GM18909 (cell line): ENCODE measurements around the gene GPER1.
"Not testable (repeated sequence)": the region's sequence is repeated elsewhere in the genome, so short reads cannot be mapped to it uniquely, and the experiment has no call there.

Experiments
- ATAC-seq: cut with Tn5 transposase; IDR thresholded peaks from one replicate; pipeline ENCODE4 v1.9.1; 2021; ENCODE audit warnings: mild to moderate bottlenecking; ENCODE audit not compliant: unreplicated experiment, poor library complexity

GPER1 gene

DNA sequence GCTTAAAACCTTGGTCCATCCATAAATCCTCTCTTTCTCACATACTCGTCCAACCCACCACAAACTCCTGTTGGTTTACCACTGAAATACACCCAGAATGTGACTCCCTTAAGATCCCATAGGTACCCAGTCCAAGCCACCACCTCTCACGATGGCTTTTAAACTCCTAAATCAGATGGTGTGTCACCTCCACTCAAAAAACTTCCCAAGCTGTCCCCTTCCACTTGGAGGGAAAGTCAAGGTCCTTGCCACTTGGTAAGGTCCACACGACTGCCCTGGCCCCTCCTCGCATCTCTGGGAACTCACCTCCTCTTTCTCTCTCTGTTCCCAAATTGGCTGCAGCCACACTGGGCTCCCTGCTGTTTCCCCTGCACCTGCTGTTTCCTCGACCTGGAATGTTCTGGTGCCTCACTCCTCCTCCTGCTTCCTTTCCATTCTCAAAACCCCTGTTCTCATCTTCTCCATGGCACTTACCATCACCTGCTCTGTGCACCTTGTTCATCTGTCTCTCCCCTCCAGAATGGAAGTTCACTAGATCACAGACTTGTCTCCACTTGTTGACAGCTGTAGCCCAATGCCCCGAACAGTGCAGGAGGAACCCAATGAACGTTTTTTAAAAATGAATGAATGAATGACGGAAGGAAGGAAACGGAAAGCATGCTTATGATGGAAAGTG, 49.1 kb downstream of the GPER1 start:
- ATAC-seq, result no peak

GRCh38 chr7:1137517-1138167, 49.7 kb downstream of the GPER1 start:
- ATAC-seq, result peak; percentile 52

DNA sequence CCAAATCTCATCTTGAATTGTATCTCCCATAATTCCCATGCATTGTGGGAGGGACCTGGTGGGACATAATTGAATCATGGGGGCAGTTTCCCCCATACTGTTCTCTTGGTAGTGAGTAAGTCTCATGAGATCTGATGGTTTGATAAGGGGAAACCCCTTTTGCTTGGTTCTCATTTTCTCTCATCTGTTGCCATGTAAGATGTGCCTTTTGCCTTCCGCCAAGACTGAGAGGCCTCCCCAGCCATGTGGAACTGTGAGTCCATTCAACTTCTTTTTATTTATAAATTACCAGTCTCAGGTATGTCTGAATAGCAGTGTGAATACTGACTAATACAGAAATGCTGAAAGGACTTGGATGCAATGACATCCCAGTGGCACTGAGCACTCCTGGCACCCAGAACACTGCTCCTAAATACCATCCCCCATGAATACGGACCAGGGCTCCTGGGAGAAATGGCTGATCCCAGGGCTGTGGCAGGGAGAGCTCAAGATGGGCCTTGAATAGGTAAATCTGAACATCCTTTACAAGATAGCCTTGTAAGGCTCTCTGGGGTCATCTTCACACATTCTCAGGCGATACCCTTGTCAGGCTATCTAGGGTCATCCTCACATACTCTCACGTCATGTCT, 52.7 kb downstream of the GPER1 start:
- no peak for ATAC-seq

GRCh38 chr7:1141651-1142050, 53.7 kb downstream of the GPER1 start:
- ATAC-seq, result no peak

DNA sequence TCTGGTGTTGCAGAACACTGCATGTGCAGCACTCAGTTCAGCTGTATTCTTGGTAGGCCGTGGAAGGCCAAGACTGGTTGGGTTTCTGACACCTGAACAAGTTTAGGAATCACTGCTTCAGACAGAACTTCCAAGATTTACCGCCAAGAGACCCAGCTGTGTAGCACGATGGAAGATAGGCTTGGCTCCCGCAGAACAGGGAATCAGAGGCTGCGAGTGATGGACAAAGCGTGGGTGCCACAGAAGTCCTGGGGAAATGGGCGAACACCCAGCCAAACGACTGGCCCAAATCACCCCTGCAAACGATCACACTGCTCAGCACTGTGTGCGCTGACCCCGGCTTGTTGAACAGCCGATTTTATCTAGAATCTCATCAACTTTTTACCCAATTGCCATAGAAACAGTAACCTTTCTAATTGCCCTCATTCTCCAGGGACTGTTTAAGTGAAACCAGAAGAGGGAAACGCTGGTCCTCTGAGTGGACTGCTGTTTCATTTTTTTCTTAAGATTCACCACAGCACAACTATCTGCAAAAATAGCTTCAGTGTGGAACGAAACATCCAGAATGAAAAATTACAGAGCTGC, 54.2 kb downstream of the GPER1 start:
- ATAC-seq, result no peak

DNA sequence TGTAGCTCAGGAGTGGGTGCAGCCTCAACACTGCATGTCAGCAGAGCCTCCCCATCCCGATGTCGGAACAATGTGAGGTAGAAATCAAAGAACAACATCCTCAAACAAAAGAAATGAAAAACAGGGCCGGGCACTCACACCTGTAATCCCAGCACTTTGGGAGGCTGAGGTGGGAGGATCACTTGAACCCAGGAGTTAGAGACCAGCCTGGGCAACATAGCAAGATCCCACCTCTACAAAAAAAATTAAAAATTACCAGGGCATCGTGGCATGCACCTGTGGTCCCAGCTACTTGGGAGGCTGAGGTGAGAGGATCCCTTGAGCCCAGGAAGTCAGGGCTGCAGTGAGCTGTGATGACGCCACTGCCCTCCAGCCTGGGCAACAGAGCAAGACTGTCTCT, 55.1 kb downstream of the GPER1 start:
- not testable (repeated sequence) for ATAC-seq
